ENCODE data around the gene RNF207. TPM values are rescaled to one million over a fixed set of nuclear protein-coding genes. Genes with fewer than 3 reads are reported as not detected.

Gene RNF207
- total RNA-seq, 2 donors from 2014 or later, result 4.8 to 7.7 TPM

DNA sequence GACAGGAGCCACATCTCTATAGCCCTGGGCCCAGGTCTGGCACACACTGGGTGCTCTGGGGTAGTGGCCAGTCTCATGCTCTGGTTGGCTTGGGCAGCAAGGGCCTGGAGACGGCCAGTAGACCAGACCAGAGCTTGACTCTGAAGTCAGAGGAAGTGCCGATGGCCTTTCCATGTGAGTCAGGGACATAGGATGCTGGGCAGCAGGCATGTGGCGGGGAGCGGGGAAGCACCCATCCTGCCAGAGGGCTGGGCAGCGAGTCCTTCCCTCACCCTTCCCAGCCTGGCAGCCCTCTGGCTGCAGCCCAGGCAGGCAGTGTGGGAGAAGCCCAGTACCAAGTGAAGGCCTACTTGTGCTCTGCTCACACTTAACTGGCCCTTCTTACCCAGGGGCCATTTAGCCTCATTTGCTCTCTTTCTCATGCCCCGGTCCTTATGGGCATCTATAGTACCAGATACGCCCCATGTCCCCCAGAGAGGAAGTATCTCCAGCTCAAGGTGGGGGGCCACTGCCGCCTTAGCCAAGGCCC is 51.7 kb downstream of the RNF207 start:
- no peak for DNase-seq
- peaks cover 35% of the 10 kb centered on the region for H3K27me3 ChIP-seq (ENCODE audit: control insufficient read depth, insufficient read depth, low read length, poor library complexity, severe bottlenecking)
- Mint-ChIP-seq H3K9me3 (no peaks in the 10 kb centered on the region), H3K4me1 (peaks cover 3% of the 10 kb centered on the region), H3K4me3 (no peak overlapping the region), H3K27me3 (ENCODE audit: insufficient read depth) (peaks cover 53% of the 10 kb centered on the region), H3K36me3 (ENCODE audit: low read depth) (no peaks in the 10 kb centered on the region), H3K27ac (no peak overlapping the region)
- H3K9me3 ChIP-seq (ENCODE audit: control insufficient read depth, low read length), result no peaks in the 10 kb centered on the region
- H3K4me3 ChIP-seq (ENCODE audit: low read length), result no peak overlapping the region
- H3K27ac ChIP-seq (ENCODE audit: low read depth, low read length), result no peak overlapping the region
- no peaks in the 10 kb centered on the region for H3K4me1 ChIP-seq (ENCODE audit: control insufficient read depth, insufficient read depth, low read length)
- no peak overlapping the region for H3K9ac ChIP-seq (ENCODE audit: extremely low read depth, low read length, poor library complexity, severe bottlenecking)
- no peaks in the 10 kb centered on the region for H3K36me3 ChIP-seq (ENCODE audit: control insufficient read depth, insufficient read depth, low read length)
- TF ChIP-seq, protein P1, sequence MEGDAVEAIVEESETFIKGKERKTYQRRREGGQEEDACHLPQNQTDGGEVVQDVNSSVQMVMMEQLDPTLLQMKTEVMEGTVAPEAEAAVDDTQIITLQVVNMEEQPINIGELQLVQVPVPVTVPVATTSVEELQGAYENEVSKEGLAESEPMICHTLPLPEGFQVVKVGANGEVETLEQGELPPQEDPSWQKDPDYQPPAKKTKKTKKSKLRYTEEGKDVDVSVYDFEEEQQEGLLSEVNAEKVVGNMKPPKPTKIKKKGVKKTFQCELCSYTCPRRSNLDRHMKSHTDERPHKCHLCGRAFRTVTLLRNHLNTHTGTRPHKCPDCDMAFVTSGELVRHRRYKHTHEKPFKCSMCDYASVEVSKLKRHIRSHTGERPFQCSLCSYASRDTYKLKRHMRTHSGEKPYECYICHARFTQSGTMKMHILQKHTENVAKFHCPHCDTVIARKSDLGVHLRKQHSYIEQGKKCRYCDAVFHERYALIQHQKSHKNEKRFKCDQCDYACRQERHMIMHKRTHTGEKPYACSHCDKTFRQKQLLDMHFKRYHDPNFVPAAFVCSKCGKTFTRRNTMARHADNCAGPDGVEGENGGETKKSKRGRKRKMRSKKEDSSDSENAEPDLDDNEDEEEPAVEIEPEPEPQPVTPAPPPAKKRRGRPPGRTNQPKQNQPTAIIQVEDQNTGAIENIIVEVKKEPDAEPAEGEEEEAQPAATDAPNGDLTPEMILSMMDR (conservative IDR thresholded peaks at IDR 0.05), result no peak
- WGBS, 2 experiments (ENCODE audit: insufficient coverage in 1 of 2, insufficient read length in 1 of 2), result 93% methylated on average over 3 to 8 of the region's 8 CpGs

DNA sequence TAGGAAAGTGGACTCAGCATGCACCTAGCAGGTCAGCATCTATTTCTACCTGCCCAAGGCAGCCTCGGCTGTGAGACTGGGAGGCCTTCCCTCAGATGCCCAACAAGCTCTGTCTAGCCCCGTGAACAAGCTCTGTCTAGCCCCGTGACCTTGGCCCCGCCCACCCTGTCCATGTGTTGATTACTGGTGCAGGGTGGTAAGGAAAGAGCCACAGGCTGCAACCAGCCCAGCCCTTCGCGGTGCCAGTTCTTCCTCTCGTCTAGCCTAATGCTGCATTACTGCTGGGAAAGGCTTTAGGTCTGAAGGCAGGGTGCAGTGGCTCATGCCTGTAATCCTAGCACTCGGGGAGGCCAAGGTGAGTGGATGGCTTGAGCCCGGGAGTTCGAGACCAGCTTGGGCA is 52.8 kb downstream of the RNF207 start:
- Mint-ChIP-seq H3K4me3 (no peak overlapping the region), H3K27ac (no peak overlapping the region), H3K9me3 (no peaks in the 10 kb centered on the region), H3K27me3 (ENCODE audit: insufficient read depth) (peaks cover 50% of the 10 kb centered on the region), H3K4me1 (peaks cover 3% of the 10 kb centered on the region), H3K36me3 (ENCODE audit: low read depth) (no peaks in the 10 kb centered on the region)
- no peak for DNase-seq
- Histone ChIP-seq H3K36me3 (ENCODE audit: control insufficient read depth, insufficient read depth, low read length) (no peaks in the 10 kb centered on the region), H3K27ac (ENCODE audit: low read depth, low read length) (no peak overlapping the region), H3K4me3 (ENCODE audit: low read length) (no peak overlapping the region), H3K9ac (ENCODE audit: extremely low read depth, low read length, poor library complexity, severe bottlenecking) (no peak overlapping the region), H3K9me3 (ENCODE audit: control insufficient read depth, low read length) (no peaks in the 10 kb centered on the region), H3K27me3 (ENCODE audit: control insufficient read depth, insufficient read depth, low read length, poor library complexity, severe bottlenecking) (peaks cover 35% of the 10 kb centered on the region), H3K4me1 (ENCODE audit: control insufficient read depth, insufficient read depth, low read length) (no peaks in the 10 kb centered on the region)
- 86 to 89% methylated on average over 9 to 10 of the region's 10 CpGs for WGBS, 2 experiments (ENCODE audit: insufficient coverage in 1 of 2, insufficient read length in 1 of 2)
- TF ChIP-seq, protein P1 (conservative IDR thresholded peaks at IDR 0.05), result no peak

DNA sequence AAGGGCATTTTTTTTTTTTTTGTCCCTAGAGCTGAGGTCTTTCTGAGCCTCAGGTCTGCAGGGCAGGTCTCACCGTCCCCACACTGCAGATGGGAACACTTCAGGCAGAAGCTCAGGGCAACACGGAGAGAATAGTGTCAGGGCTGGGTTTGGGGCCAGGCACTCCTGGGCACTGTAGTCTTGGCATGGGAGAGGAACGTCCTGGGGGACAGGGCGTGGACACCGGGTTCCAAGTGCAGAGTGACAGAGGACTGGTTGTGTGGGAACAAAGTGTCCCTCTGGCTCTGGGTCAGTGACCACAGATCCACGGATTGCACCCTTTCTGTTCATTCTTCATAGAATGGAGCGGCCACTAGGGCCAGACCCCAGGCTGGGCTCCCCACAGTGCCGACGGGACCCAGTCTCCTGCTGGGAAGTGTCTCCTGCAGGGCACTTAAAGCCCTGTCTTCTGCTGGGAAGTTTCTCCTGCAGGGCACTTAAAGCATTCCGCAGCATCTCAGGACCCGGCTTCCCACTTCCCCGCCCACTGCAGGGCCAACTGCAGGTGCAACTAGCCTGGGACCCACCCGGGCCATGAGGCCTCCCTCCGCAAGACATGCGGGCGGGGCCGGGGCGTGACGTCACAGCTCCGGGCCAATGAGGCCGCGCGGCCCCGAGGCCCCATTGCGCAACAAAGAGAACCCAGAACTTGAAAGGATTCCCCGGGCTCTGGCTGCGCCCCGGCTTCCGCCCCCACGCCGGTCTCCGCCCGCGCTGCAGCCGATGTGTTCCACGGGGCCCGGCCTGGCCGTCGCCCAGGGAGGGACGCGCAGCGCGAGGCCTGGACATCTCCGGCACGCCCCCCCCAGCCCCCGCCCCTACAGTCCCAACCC is 53.8 kb downstream of the RNF207 start:
- no peaks in the 10 kb centered on the region for H3K36me3 ChIP-seq (ENCODE audit: control insufficient read depth, insufficient read depth, low read length)
- H3K9me3 Mint-ChIP-seq, result no peaks in the 10 kb centered on the region
- 14 to 33% methylated on average over 10 to 41 of the region's 46 CpGs for WGBS, 2 experiments (ENCODE audit: insufficient coverage in 1 of 2, insufficient read length in 1 of 2)
- H3K4me3 Mint-ChIP-seq, result peak overlapping the region; percentile 33
- no peak overlapping the region for H3K9ac ChIP-seq (ENCODE audit: extremely low read depth, low read length, poor library complexity, severe bottlenecking)
- H3K27me3 Mint-ChIP-seq (ENCODE audit: insufficient read depth), result peaks cover 46% of the 10 kb centered on the region
- H3K4me1 ChIP-seq (ENCODE audit: control insufficient read depth, insufficient read depth, low read length), result no peaks in the 10 kb centered on the region
- peak; percentile 91 for DNase-seq
- H3K4me1 Mint-ChIP-seq, result peaks cover 3% of the 10 kb centered on the region
- TF ChIP-seq, protein P1 (conservative IDR thresholded peaks at IDR 0.05), result peak; percentile 11
- no peak overlapping the region for H3K27ac Mint-ChIP-seq
- no peaks in the 10 kb centered on the region for H3K36me3 Mint-ChIP-seq (ENCODE audit: low read depth)
- no peaks in the 10 kb centered on the region for H3K9me3 ChIP-seq (ENCODE audit: control insufficient read depth, low read length)
- peaks cover 35% of the 10 kb centered on the region for H3K27me3 ChIP-seq (ENCODE audit: control insufficient read depth, insufficient read depth, low read length, poor library complexity, severe bottlenecking)
- no peak overlapping the region for H3K4me3 ChIP-seq (ENCODE audit: low read length)
- no peak overlapping the region for H3K27ac ChIP-seq (ENCODE audit: low read depth, low read length)

Data from endodermal cell (in vitro differentiated cells).